Mucosa of descending colon (tissue), 3 donors: Measurements from ENCODE around the gene PRR7. TPM values are rescaled to one million over a fixed set of nuclear protein-coding genes. Genes with fewer than 3 reads are reported as not detected.

Experiments used
- ATAC-seq: fragments of 200-7000 bp; cut with Tn5 transposase; one replicate; pipeline ENCODE4 v1.9.1; 2020; ENCODE audit warnings: mild to moderate bottlenecking, moderate library complexity
- DNase-seq, 3 donors: peaks; one replicate each; pipeline ENCODE4 v3.0.0-alpha.2; 2020
- H3K36me3 ChIP-seq: fragments of 200-600 bp; one replicate; pipeline ENCODE4 v1.8.0; 2021; ENCODE audit warnings: low read depth, mild to moderate bottlenecking
- H3K4me1 ChIP-seq: fragments of 200-600 bp; one replicate; pipeline ENCODE4 v1.8.0; 2021; ENCODE audit warnings: low read depth, mild to moderate bottlenecking
- H3K4me3 ChIP-seq: fragments of 200-600 bp; one replicate; pipeline ENCODE4 v1.8.0; 2021; ENCODE audit warnings: mild to moderate bottlenecking
- H3K9me3 ChIP-seq: fragments of 200-600 bp; one replicate; pipeline ENCODE4 v1.8.0; 2021; ENCODE audit warnings: mild to moderate bottlenecking
- CTCF ChIP-seq: fragments of 200-600 bp; IDR thresholded peaks from one replicate; pipeline ENCODE4 v1.8.0; 2022; ENCODE audit warnings: antibody characterized with exemption, mild to moderate bottlenecking
- intact Hi-C, 2 donors: fragments of 100-400 bp; cut with DNase I in 1 of 2; cut with micrococcal nuclease in 1 of 2; formaldehyde crosslinking; loops; one replicate each; pipeline versions ENCODE4 v1.11.0 to v1.11.1; 2022; cut with DNase I, micrococcal nuclease
- total RNA-seq, 3 donors: library from RNA; stranded (reverse); fragmentation: NEBNext Ultra II Directional in 2 of 3; extraction: Animal tissue kit (Norgen Biotek cat#: 25700) in 2 of 3; gene quantifications; one replicate each; pipeline versions ENCODE4 v1.2.1 to v1.2.4, GENCODE V29; 2021 to 2023
- donor health status: DM: no; HTN: no; CAD: no; lungs with moderate emphysema.
- donor health status: DM: no; HTN: no; CAD: no.
- donor health status: DM: no; HTN: yes; CAD: no.

PRR7 gene
- total RNA-seq, 3 donors from 2014 or later, result 1.1 to 1.2 (median 1.2) TPM

- DNase-seq, result peak; percentile 53 to 82 (median 74)
- no peak for TF ChIP-seq CTCF
- ATAC-seq, result peak; percentile 41
- intact Hi-C loops, result no loop called here
- peak overlapping the region; percentile 3 for H3K4me3 ChIP-seq
- H3K9me3 ChIP-seq, result no peaks in the 10 kb centered on the region
- peaks cover 35% of the 10 kb centered on the region for H3K4me1 ChIP-seq
- no peaks in the 10 kb centered on the region for H3K36me3 ChIP-seq
Observed at GRCh38 chr5:177403102-177403791, 43.4 kb upstream of the PRR7 start.

GRCh38 chr5:177403792-177404640 is 42.6 kb upstream of the PRR7 start:
- Histone ChIP-seq H3K4me1 (peaks cover 35% of the 10 kb centered on the region), H3K4me3 (peak overlapping the region; percentile 16), H3K9me3 (no peaks in the 10 kb centered on the region), H3K36me3 (no peaks in the 10 kb centered on the region)
- ATAC-seq, result peak; percentile 82
- DNase-seq, result peak; percentile 88 to 94 (median 93)
- peak; percentile 65 for TF ChIP-seq CTCF
- intact Hi-C loops, result no loop called here

- peak overlapping the region; percentile 16 for H3K4me3 ChIP-seq
- no peaks in the 10 kb centered on the region for H3K9me3 ChIP-seq
- ATAC-seq (no peak), DNase-seq (peak in 1 of 3 donors; percentile 29)
- TF ChIP-seq CTCF, result no peak
- H3K36me3 ChIP-seq, result no peaks in the 10 kb centered on the region
- peaks cover 32% of the 10 kb centered on the region for H3K4me1 ChIP-seq
- intact Hi-C loops, result no loop called here
Observed at GRCh38 chr5:177404641-177405179, 41.9 kb upstream of the PRR7 start.

GRCh38 chr5:177405312-177405711 is 41.3 kb upstream of the PRR7 start:
- peaks cover 29% of the 10 kb centered on the region for H3K4me1 ChIP-seq
- H3K36me3 ChIP-seq, result no peaks in the 10 kb centered on the region
- no peak for DNase-seq
- H3K9me3 ChIP-seq, result no peaks in the 10 kb centered on the region
- intact Hi-C loops, result no loop called here
- no peak overlapping the region for H3K4me3 ChIP-seq
- no peak for ATAC-seq
- no peak for TF ChIP-seq CTCF

GRCh38 chr5:177405805-177406204 is 40.8 kb upstream of the PRR7 start:
- Histone ChIP-seq H3K36me3 (no peaks in the 10 kb centered on the region), H3K4me3 (no peak overlapping the region), H3K4me1 (peaks cover 29% of the 10 kb centered on the region), H3K9me3 (no peaks in the 10 kb centered on the region)
- peak in 2 of 3 donors; percentile 50 to 74 for DNase-seq
- TF ChIP-seq CTCF, result no peak
- intact Hi-C loops, result no loop called here
- ATAC-seq, result no peak
